Measurements from ENCODE around the gene MAGI2.

GRCh38 chr7:78350926-78351325 is 1102.5 kb downstream of the MAGI2 start:
- TF ChIP-seq CTCF (conservative IDR thresholded peaks at IDR 0.05; ENCODE audit: low read length) (no peak), EZH2phosphoT487 (IDR thresholded peaks at IDR 0.05; ENCODE audit: borderline replicate concordance) (no peak)

Measured in Loucy (cell line).